ENCODE data around the gene EVA1C. TPM values are rescaled to one million over a fixed set of nuclear protein-coding genes. Genes with fewer than 3 reads are reported as not detected.

EVA1C gene
- polyA plus RNA-seq, 1 of the 3 experiments (the other 2 are of a cell fraction), result 10.1 TPM

DNA sequence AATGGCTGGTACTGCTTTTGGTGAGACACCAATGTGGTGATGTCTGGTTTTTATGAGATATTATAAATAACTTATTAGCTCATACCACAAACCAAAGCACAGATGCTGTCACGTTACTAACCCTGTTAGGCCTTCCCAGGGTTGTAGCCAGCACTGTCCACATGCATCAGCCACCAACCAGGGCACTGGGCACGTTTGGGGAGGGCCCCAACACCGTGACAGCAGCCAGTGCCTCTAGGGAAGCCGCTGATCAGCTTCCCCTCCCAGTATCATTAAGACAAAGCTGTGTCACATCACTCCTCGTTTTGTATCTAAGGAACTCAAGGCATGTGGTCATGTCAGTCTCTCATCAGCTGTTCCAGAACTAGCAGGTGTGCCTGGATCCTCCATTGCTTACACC is 33.5 kb upstream of the EVA1C start:
- no peak overlapping the region for H3K9ac ChIP-seq
- H3K9me2 ChIP-seq, result no peaks in the 10 kb centered on the region
- H4K20me1 ChIP-seq (ENCODE audit: insufficient read depth), result no peaks in the 10 kb centered on the region
- H2AFZ ChIP-seq (ENCODE audit: low read depth), result no peak overlapping the region
- ChIA-PET POLR2A (no interaction called here), CTCF (no interaction called here)
- TF ChIP-seq, protein P1, sequence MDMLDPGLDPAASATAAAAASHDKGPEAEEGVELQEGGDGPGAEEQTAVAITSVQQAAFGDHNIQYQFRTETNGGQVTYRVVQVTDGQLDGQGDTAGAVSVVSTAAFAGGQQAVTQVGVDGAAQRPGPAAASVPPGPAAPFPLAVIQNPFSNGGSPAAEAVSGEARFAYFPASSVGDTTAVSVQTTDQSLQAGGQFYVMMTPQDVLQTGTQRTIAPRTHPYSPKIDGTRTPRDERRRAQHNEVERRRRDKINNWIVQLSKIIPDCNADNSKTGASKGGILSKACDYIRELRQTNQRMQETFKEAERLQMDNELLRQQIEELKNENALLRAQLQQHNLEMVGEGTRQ (IDR thresholded peaks at IDR 0.05; ENCODE audit: borderline replicate concordance, low read depth, low read length), result no peak
- no peak for TF ChIP-seq EZH2phosphoT487 (IDR thresholded peaks at IDR 0.05; ENCODE audit: borderline replicate concordance, low read depth)
- H3K27ac ChIP-seq (ENCODE audit: low read depth in 2 of 2, low read length in 1 of 2), result no peak overlapping the region
- no peaks in the 10 kb centered on the region for H3K9me3 ChIP-seq
- DNase-seq, result no peak
- WGBS (ENCODE audit: low lambda C conversion rate), result 96% methylated on average over 5 of the region's 5 CpGs
- H3F3A ChIP-seq (replicated peaks; ENCODE audit: insufficient read depth), result peaks cover 16% of the 10 kb centered on the region
- peaks cover 78 to 81% of the 10 kb centered on the region in 2 experiments for H3K36me3 ChIP-seq (replicated peaks in 1 of 2; ENCODE audit: control insufficient read depth in 1 of 2, insufficient read depth in 2 of 2, low read length in 1 of 2)
- peaks cover 86% of the 10 kb centered on the region for H3K79me2 ChIP-seq (ENCODE audit: insufficient read depth)
- no peak overlapping the region for H3K4me2 ChIP-seq
- peaks cover 0 to 14% of the 10 kb centered on the region in 2 experiments; a peak in 2 of 4 replicates for H3K4me1 ChIP-seq (ENCODE audit: control insufficient read depth in 1 of 2, insufficient read depth in 2 of 2, low read depth in 1 of 2, low read length in 1 of 2)
- no peaks in the 10 kb centered on the region for H3K27me3 ChIP-seq (ENCODE audit: insufficient read depth)
- H3K4me3 ChIP-seq (ENCODE audit: low read depth in 2 of 2, low read length in 1 of 2), result no peak overlapping the region

DNA sequence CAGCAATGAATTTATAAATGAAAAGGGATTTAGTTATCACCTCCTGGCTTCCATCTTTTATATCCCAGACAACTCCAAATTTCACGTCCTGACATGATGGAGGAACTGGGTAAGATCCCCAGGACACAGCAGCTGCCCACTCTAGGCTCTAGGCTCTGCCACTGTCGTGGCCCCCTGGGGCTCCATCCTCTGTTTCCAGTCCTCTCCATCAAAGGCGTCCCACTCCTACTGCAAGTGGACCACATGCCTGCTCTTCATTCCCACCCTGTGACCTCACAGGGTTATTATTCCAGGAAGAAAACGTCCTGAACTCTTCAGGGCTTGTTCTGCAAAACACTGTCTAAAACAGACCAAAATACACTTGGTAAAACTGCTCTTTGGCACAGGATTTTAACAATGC is 31.6 kb upstream of the EVA1C start:
- Histone ChIP-seq H3F3A (replicated peaks; ENCODE audit: insufficient read depth) (peaks cover 14% of the 10 kb centered on the region), H3K27ac (ENCODE audit: low read depth in 2 of 2, low read length in 1 of 2) (peak overlapping the region in 1 of 2 experiments; percentile 82; a peak in 1 of 4 replicates), H3K36me3 (replicated peaks in 1 of 2; ENCODE audit: control insufficient read depth in 1 of 2, insufficient read depth in 2 of 2, low read length in 1 of 2) (peaks cover 74 to 76% of the 10 kb centered on the region in 2 experiments), H4K20me1 (ENCODE audit: insufficient read depth) (peaks cover 3% of the 10 kb centered on the region; the same call in 1 of the 2 replicates), H3K79me2 (ENCODE audit: insufficient read depth) (peaks cover 87% of the 10 kb centered on the region), H3K9me3 (no peaks in the 10 kb centered on the region), H3K27me3 (ENCODE audit: insufficient read depth) (no peaks in the 10 kb centered on the region), H3K9me2 (no peaks in the 10 kb centered on the region), H3K9ac (no peak overlapping the region), H3K4me2 (no peak overlapping the region), H2AFZ (ENCODE audit: low read depth) (no peak overlapping the region), H3K4me1 (ENCODE audit: control insufficient read depth in 1 of 2, insufficient read depth in 2 of 2, low read depth in 1 of 2, low read length in 1 of 2) (peaks cover 0 to 17% of the 10 kb centered on the region in 2 experiments; a peak in 2 of 4 replicates), H3K4me3 (ENCODE audit: low read depth in 2 of 2, low read length in 1 of 2) (no peak overlapping the region)
- CTCF ChIA-PET, result interaction anchor here (1.6 kb wide), 1 partner anchor 220 kb away, joined by 3 read pairs; no protein-coding TSS in a partner anchor
- POLR2A ChIA-PET, result no interaction called here
- 80% methylated on average over 4 of the region's 4 CpGs for WGBS (ENCODE audit: low lambda C conversion rate)
- TF ChIP-seq, protein P2, sequence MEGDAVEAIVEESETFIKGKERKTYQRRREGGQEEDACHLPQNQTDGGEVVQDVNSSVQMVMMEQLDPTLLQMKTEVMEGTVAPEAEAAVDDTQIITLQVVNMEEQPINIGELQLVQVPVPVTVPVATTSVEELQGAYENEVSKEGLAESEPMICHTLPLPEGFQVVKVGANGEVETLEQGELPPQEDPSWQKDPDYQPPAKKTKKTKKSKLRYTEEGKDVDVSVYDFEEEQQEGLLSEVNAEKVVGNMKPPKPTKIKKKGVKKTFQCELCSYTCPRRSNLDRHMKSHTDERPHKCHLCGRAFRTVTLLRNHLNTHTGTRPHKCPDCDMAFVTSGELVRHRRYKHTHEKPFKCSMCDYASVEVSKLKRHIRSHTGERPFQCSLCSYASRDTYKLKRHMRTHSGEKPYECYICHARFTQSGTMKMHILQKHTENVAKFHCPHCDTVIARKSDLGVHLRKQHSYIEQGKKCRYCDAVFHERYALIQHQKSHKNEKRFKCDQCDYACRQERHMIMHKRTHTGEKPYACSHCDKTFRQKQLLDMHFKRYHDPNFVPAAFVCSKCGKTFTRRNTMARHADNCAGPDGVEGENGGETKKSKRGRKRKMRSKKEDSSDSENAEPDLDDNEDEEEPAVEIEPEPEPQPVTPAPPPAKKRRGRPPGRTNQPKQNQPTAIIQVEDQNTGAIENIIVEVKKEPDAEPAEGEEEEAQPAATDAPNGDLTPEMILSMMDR (IDR thresholded peaks at IDR 0.05), result no peak
- TF ChIP-seq FOXM1 (IDR thresholded peaks at IDR 0.05; ENCODE audit: low read depth), result no peak
- TF ChIP-seq JUND (IDR thresholded peaks at IDR 0.05), result no peak
- no peak for TF ChIP-seq FOXJ3 (CRISPR knock-in tag; IDR thresholded peaks at IDR 0.05)
- TF ChIP-seq NFIC (IDR thresholded peaks at IDR 0.05; ENCODE audit: borderline replicate concordance), result no peak
- no peak for TF ChIP-seq TCF12 (IDR thresholded peaks at IDR 0.05)
- TF ChIP-seq GATA2 (CRISPR knock-in tag; IDR thresholded peaks at IDR 0.05), result no peak
- no peak for TF ChIP-seq RFX5 (IDR thresholded peaks at IDR 0.05; ENCODE audit: low read length)
- no peak for TF ChIP-seq CHD2 (IDR thresholded peaks at IDR 0.05; ENCODE audit: low read length, partially characterized antibody)
- TF ChIP-seq, protein P3, sequence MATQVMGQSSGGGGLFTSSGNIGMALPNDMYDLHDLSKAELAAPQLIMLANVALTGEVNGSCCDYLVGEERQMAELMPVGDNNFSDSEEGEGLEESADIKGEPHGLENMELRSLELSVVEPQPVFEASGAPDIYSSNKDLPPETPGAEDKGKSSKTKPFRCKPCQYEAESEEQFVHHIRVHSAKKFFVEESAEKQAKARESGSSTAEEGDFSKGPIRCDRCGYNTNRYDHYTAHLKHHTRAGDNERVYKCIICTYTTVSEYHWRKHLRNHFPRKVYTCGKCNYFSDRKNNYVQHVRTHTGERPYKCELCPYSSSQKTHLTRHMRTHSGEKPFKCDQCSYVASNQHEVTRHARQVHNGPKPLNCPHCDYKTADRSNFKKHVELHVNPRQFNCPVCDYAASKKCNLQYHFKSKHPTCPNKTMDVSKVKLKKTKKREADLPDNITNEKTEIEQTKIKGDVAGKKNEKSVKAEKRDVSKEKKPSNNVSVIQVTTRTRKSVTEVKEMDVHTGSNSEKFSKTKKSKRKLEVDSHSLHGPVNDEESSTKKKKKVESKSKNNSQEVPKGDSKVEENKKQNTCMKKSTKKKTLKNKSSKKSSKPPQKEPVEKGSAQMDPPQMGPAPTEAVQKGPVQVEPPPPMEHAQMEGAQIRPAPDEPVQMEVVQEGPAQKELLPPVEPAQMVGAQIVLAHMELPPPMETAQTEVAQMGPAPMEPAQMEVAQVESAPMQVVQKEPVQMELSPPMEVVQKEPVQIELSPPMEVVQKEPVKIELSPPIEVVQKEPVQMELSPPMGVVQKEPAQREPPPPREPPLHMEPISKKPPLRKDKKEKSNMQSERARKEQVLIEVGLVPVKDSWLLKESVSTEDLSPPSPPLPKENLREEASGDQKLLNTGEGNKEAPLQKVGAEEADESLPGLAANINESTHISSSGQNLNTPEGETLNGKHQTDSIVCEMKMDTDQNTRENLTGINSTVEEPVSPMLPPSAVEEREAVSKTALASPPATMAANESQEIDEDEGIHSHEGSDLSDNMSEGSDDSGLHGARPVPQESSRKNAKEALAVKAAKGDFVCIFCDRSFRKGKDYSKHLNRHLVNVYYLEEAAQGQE (IDR thresholded peaks at IDR 0.05; ENCODE audit: low read depth, low read length), result no peak
- TF ChIP-seq, protein P4, sequence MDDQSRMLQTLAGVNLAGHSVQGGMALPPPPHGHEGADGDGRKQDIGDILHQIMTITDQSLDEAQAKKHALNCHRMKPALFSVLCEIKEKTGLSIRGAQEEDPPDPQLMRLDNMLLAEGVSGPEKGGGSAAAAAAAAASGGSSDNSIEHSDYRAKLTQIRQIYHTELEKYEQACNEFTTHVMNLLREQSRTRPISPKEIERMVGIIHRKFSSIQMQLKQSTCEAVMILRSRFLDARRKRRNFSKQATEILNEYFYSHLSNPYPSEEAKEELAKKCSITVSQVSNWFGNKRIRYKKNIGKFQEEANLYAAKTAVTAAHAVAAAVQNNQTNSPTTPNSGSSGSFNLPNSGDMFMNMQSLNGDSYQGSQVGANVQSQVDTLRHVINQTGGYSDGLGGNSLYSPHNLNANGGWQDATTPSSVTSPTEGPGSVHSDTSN (IDR thresholded peaks at IDR 0.05), result no peak
- no peak for TF ChIP-seq GABPA (IDR thresholded peaks at IDR 0.05; ENCODE audit: low read depth)
- TF ChIP-seq NRF1 (IDR thresholded peaks at IDR 0.05; ENCODE audit: low read depth, low read length), result no peak
- TF ChIP-seq SIN3A (IDR thresholded peaks at IDR 0.05; ENCODE audit: borderline replicate concordance, low read depth, low read length), result no peak
- no peak for TF ChIP-seq TEAD4 (IDR thresholded peaks at IDR 0.05; ENCODE audit: borderline replicate concordance, insufficient read depth)
- TF ChIP-seq SMC3 (IDR thresholded peaks at IDR 0.05; ENCODE audit: low read depth, low read length), result no peak
- no peak for TF ChIP-seq EZH2phosphoT487 (IDR thresholded peaks at IDR 0.05; ENCODE audit: borderline replicate concordance, low read depth)
- no peak for TF ChIP-seq RCOR1 (IDR thresholded peaks at IDR 0.05; ENCODE audit: low read length)
- TF ChIP-seq FOSL2 (IDR thresholded peaks at IDR 0.05; ENCODE audit: borderline replicate concordance, low read depth), result no peak
- DNase-seq, result no peak
